ENCODE measurements around the gene GNAI3.
A peak's percentile ranks its signal among the peaks of the same experiment; 100 is the strongest.

The GNAI3 gene

DNA sequence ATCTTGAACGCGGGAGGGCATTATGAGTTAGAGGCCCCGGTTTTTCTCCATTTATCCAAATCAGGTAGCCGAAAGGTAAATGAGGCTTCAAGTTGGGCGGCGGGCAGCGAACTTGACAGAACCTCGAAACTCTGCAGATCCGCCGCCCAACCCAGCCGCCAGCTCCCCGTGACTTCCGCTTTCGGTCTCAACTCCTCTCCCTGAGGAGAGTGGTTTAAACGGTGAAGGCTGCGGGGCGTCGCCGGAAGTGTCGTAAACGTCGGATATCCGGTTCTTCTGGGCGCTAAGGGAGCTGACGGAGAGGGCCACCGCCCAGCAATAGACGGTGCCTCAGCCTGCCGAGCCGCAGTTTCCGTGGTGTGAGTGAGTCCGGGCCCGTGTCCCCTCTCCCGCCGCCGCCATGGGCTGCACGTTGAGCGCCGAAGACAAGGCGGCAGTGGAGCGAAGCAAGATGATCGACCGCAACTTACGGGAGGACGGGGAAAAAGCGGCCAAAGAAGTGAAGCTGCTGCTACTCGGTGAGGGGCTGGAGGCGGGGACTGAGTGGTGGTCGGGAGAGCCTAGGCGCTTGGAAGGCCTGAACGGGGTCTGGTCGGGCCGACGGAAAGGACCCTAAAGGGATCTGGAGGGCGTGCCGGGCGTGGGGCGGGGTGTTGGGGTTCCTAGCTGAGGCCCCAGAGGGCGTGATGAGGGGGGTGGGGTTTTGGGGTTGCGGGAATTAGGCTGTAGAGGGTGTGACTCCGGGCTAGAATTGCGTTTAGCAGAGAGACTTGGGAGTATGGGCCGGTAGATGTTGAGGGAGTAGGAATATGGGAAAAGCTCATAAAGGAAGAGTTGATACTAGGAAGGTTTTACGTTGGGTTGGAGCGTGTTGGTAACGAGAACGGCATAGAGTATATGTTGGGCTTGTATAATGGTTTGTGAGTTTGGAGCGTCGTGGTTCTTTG lies at the start of gene GNAI3:
TSS of gene GNAI3 (plus strand) at position 295 of the 947 bp plus-strand sequence. CDS start at position 401, 106 bp downstream.
- Mint-ChIP-seq H3K4me1 (peaks cover 62% of the 10 kb centered on the region), H3K36me3 (peaks cover 2% of the 10 kb centered on the region), H3K4me3 (peak within 1 kb of the TSS; percentile 93), H3K9me3 (no peaks in the 10 kb centered on the region), H3K27me3 (no peaks in the 10 kb centered on the region), H3K27ac (peak within 1 kb of the TSS; percentile 98)

DNA sequence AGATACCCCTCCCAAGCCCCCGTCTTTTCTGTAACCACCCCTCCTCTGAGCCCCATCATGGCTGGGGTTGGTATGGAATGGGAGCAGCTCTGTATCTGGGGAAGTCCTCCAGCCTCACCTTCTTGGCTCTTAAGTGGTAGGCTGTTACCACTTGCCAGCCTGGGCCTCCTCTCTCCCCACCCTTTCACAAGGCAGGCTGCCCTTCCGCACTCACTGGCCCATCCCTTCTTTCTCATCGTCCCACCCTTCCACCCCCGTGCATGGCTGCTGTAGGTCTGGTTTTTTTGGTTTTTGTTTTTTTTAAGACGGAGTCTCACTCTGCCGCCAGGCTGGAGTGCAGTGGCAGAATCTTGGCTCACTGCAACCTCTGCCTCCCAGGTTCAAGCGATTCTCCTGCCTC lies 49.3 kb upstream of the GNAI3 start:
- no peaks in the 10 kb centered on the region for H3K9me3 Mint-ChIP-seq
- H3K27me3 Mint-ChIP-seq: no peaks in the 10 kb centered on the region
- peaks cover 2% of the 10 kb centered on the region for H3K36me3 Mint-ChIP-seq
- peak overlapping the region; percentile 30 for H3K27ac Mint-ChIP-seq
- H3K4me3 Mint-ChIP-seq: peak overlapping the region; percentile 55
- H3K4me1 Mint-ChIP-seq: peaks cover 95% of the 10 kb centered on the region

DNA sequence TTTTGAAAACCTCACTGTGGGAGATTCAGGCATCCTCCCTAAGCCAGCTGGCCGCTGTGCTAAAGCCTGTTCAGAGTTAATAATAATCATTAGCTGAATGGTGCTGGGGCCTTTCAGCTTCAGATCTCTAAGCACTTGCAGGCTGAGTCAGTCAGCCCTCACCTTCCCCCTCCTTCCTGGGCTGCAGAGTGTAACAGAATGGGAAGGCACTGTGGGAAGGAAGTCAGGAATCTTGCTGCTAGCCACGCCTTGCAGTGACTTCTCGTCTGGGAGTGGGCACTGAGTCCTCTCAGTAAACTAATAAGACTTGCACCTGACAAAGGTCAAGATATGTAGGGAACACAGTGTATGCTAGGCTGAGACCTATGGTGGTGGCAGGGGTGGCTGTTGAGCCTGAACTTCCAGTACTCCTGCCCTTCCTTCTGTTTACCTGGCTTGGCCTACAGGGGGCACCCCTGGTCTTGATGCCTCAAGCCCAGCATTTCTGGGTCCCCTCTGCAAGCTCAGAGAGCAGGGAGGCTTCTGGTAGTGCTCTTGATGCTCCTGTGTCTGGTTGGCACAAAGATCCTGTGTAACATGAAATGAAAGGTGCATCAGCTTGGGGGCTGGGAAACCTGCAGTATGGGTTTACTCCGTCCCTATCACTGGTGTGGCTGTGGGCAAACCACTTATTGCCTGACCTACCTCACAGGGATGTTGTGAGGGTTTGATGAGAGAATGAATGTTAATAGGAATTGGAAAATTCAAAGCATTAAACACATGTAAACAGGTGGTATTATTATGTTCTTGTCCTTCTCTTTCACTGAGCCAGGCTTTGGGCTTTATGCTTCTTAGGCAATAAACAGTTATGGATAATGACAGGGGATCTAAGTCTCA lies 48.5 kb upstream of the GNAI3 start:
- peak overlapping the region; percentile 79 for H3K27ac Mint-ChIP-seq
- peaks cover 95% of the 10 kb centered on the region for H3K4me1 Mint-ChIP-seq
- peak overlapping the region; percentile 55 for H3K4me3 Mint-ChIP-seq
- H3K36me3 Mint-ChIP-seq: no peaks in the 10 kb centered on the region
- no peaks in the 10 kb centered on the region for H3K27me3 Mint-ChIP-seq
- no peaks in the 10 kb centered on the region for H3K9me3 Mint-ChIP-seq

DNA sequence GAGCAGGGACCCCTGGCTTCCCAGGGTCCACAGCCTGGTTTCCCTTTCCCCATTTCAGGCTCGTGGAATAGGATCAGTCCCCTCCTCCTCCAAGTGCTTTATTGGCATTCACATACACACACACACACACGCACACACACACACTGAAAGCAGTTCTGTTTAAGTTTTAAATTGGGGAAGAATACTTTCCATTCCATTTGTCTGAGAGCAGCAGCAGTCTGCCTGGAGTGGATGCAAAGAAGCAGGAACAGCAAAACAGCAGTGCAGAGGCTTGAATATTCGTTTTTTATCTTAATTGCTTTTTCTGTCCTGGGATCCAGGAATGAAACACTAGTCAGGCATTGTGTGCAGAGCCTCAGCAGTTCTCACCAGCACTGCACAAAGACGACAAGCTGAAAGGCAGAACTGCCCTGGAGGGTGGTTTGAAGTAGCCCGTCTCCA lies 47.5 kb upstream of the GNAI3 start:
- no peak overlapping the region for H3K27ac Mint-ChIP-seq
- peaks cover 95% of the 10 kb centered on the region for H3K4me1 Mint-ChIP-seq
- H3K4me3 Mint-ChIP-seq: no peak overlapping the region
- no peaks in the 10 kb centered on the region for H3K9me3 Mint-ChIP-seq
- no peaks in the 10 kb centered on the region for H3K27me3 Mint-ChIP-seq
- H3K36me3 Mint-ChIP-seq: no peaks in the 10 kb centered on the region

DNA sequence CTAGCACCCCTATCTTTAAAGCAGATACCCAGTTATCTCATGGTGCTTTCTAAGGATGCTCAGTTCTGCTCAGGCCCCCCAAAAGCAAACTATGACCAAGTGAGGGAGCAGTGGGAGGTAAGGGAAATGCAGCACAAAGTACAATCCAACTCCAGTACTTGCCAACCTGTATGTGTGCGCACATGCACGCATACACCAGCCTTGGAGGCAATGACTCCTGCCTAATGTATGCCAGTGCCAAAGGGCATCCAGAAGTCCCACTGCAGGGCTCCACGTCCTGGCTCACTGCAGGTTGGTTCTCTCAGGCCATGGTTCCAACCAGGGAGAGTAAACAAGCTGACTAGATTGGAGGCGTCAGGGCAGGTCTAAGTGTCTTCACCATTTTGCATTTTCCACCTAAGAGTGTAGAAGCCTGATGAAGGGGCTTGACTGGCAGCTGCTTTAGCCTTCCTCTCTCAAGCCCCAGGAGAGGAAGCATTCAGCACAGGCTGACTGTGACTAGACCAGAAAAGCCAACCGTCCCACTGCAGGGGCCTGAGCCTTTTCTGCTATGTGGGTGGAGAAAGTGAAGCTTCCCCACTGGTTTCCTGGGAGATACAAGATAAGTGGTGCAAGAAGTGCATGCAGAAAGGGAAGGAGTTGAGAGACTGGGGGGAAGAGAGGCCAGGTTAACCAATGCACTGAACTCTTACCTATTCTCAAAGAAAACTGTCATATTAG lies 46.6 kb upstream of the GNAI3 start:
- Mint-ChIP-seq H3K36me3 (peaks cover 3% of the 10 kb centered on the region), H3K27ac (no peak overlapping the region), H3K27me3 (no peaks in the 10 kb centered on the region), H3K9me3 (no peaks in the 10 kb centered on the region), H3K4me1 (peaks cover 90% of the 10 kb centered on the region), H3K4me3 (peak overlapping the region; percentile 80)

DNA sequence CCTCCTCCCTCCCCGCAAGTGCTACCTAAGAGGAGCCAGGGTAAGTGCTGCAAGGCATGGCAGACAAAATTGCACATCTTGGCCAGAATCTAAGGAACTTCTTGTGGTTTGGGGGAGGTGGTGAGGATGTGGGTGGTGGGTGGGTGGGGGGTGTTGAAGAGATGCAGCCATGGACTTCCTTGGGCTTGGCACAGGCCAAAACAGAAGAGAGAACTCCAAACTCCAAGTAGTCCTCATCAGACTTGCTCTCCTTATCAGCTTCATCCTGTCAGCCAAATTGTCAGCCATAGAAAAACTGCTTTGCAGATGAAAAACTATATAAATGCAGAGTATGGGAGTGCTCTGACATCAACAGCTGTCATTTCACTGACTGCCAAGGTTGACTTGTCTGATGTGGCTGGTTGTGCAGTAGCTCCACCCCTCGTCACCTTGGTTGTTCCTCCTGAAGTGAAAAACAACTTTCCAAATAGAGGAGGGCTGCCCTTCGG lies 46.0 kb upstream of the GNAI3 start:
- Mint-ChIP-seq H3K36me3 (peaks cover 7% of the 10 kb centered on the region), H3K4me3 (peak overlapping the region; percentile 80)

GRCh38 chr1:109503935-109504334 lies 44.5 kb upstream of the GNAI3 start:
- H3K27me3 Mint-ChIP-seq: no peaks in the 10 kb centered on the region
- H3K36me3 Mint-ChIP-seq: peaks cover 8% of the 10 kb centered on the region
- peak overlapping the region; percentile 95 for H3K27ac Mint-ChIP-seq
- H3K4me1 Mint-ChIP-seq: peaks cover 88% of the 10 kb centered on the region
- peak overlapping the region; percentile 76 for H3K4me3 Mint-ChIP-seq
- H3K9me3 Mint-ChIP-seq: no peaks in the 10 kb centered on the region

More for the DNA sequence above, 46.0 kb upstream of the GNAI3 start:
- Mint-ChIP-seq H3K4me1 (peaks cover 93% of the 10 kb centered on the region), H3K9me3 (no peaks in the 10 kb centered on the region), H3K27me3 (no peaks in the 10 kb centered on the region), H3K27ac (peak overlapping the region; percentile 57)

GRCh38 chr1:109504974-109505373 lies 43.4 kb upstream of the GNAI3 start:
- no peaks in the 10 kb centered on the region for H3K9me3 Mint-ChIP-seq
- H3K4me1 Mint-ChIP-seq: peaks cover 83% of the 10 kb centered on the region
- no peaks in the 10 kb centered on the region for H3K27me3 Mint-ChIP-seq
- peaks cover 8% of the 10 kb centered on the region for H3K36me3 Mint-ChIP-seq
- H3K27ac Mint-ChIP-seq: peak overlapping the region; percentile 79
- peak overlapping the region; percentile 34 for H3K4me3 Mint-ChIP-seq

DNA sequence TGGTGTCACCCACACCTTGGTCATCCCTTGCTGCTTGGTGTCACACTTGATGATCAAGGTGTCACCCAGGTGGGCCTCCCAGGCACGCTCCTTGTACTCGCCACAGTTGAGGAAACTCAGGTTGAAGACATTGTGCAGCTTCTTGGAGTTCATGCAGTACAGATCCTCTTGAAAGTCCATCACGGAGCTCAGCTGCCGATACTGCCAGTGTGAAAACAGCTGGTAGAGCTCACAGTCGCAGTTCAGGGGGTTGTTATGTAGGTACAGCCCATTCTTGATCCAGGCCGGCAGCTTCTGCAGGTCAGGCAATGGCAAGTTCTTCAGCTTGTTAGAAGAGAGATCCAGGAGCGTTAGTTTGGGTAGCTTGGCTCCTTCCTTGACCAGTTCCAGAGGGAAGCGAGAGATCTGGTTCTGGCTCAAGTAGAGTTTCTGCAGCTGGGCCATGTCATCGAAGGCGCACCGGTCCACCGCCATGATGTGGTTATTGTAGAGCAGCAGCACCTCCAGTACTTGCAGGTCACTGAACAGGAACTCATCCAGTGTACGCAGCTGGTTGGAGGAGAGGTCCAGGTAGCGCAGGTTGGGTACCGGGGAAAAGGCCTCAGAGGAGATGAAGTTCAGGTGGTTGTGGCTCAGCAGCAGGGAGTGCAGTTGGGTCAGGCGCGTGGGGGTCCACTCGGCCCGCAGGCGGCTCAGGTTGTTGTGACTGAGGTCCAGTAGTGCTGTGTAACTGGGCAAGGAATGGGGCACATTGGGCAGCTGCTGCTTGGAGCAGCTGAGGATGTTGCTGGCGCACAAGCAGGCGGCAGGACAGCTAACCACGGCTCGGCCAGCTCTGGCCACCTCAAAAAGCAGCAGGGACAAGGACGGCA lies 40.2 kb upstream of the GNAI3 start:
- no peaks in the 10 kb centered on the region for H3K27me3 Mint-ChIP-seq
- peak overlapping the region; percentile 73 for H3K27ac Mint-ChIP-seq
- H3K36me3 Mint-ChIP-seq: peaks cover 8% of the 10 kb centered on the region
- H3K4me1 Mint-ChIP-seq: peaks cover 73% of the 10 kb centered on the region
- H3K4me3 Mint-ChIP-seq: peak overlapping the region; percentile 77
- no peaks in the 10 kb centered on the region for H3K9me3 Mint-ChIP-seq

DNA sequence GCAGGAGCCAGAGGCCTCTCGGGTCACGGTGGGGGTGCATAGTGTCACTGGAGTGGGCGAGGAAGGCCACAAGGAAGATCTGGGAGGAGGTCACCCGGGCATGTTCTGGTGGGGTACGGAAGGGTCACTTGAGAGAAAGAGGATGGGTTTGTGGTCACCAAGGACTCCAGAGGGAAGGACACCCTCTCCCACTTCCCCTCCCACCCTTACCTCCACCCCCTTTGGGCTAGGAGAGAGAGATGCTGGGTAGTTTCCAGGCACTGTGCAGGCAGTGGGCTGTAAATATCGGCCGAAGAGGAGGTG lies 39.6 kb upstream of the GNAI3 start:
- Mint-ChIP-seq H3K4me3 (peak overlapping the region; percentile 77), H3K4me1 (peaks cover 69% of the 10 kb centered on the region), H3K9me3 (no peaks in the 10 kb centered on the region), H3K27ac (peak overlapping the region; percentile 73), H3K27me3 (no peaks in the 10 kb centered on the region), H3K36me3 (peaks cover 8% of the 10 kb centered on the region)

DNA sequence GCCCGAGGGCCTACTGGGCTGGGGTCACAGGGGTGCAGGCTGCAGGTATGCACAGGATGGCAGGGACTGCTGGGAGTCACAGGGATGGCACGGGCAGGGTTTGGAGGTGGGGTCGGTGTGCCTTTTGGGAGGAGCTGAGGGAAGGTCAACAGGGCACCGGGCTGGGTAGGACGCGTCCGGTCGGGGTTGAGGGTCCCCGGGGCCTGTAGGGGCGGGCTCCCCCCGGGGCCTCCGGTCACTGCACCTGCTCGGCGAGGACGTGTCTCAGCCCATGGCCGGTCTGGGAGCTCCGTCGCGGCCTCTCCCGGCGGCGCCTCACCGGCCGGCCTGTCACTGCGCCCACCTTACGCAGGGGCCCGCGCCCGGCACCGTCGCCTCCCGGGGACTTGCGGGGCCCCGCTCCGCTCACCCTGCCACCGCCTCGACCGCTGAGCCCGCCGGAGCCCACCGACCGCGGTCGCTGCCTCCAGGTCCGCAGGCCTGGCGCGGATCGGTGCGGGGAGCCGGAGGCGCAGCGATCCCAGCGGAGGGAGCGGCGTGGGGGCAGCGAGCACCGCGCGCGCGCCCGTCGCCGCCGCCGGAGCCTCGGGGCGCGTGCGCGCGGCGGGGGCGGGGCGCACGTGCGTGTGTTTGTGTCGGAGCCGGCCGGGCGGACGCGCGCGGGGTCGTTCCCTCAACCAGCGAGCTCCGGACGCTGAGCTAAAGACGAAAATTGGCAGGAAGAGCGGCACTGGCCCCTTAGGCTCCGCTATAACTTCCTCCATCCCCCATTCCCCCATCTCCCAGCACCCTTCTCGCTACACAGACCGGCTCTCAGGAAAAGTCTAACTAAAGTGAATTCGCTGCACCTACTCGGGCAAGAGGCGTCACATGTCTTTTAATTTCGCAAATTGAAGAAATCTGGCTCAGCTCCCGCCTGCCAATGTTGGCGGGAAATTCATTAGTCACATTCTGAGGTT lies 39.0 kb upstream of the GNAI3 start, which contains the start of gene AMIGO1:
TSS of gene AMIGO1 (minus strand) at position 552 of the 959 bp plus-strand sequence. CDS start 815 bp downstream, outside the sequence.
- H3K4me3 Mint-ChIP-seq: peak within 1 kb of the TSS; percentile 93
- H3K27ac Mint-ChIP-seq: peak within 1 kb of the TSS; percentile 93
- H3K27me3 Mint-ChIP-seq: no peaks in the 10 kb centered on the region
- peaks cover 8% of the 10 kb centered on the region for H3K36me3 Mint-ChIP-seq
- H3K9me3 Mint-ChIP-seq: no peaks in the 10 kb centered on the region
- H3K4me1 Mint-ChIP-seq: peaks cover 63% of the 10 kb centered on the region

GRCh38 chr1:109513110-109513710 lies 35.2 kb upstream of the GNAI3 start:
- Mint-ChIP-seq H3K4me1 (peaks cover 40% of the 10 kb centered on the region), H3K27ac (no peak overlapping the region), H3K9me3 (no peaks in the 10 kb centered on the region), H3K4me3 (no peak overlapping the region), H3K27me3 (no peaks in the 10 kb centered on the region), H3K36me3 (no peaks in the 10 kb centered on the region)

DNA sequence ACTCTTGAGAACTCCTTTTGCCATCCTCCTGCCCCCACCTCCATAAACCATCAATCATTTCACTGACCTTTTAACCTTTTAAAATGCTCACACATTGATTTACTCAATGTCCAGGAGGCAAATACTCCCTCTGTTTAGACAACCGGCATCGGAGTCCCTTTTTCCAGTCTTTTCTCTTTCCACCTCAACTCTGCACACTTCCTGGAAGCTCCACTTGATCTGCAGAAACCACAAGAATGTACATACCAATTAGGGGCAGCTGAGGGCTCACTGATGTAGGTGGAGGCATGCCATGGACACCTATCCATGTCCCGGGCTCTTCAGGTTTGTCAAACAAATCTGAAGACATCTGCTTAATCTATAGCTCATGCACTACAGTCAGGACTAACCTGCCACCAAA lies 33.6 kb upstream of the GNAI3 start:
- no peaks in the 10 kb centered on the region for H3K9me3 Mint-ChIP-seq
- peaks cover 29% of the 10 kb centered on the region for H3K4me1 Mint-ChIP-seq
- H3K4me3 Mint-ChIP-seq: no peak overlapping the region
- H3K27me3 Mint-ChIP-seq: no peaks in the 10 kb centered on the region
- no peaks in the 10 kb centered on the region for H3K36me3 Mint-ChIP-seq
- no peak overlapping the region for H3K27ac Mint-ChIP-seq

Measured in activated naive CD4-positive, alpha-beta T cell treated with anti-CD3 and anti-CD28 coated beads, Interleukin-2, amount 50 U/mL, for 24 hours (primary cell).